GM23338 (cell line): ENCODE measurements around the gene APP. TPM values are rescaled to one million over a fixed set of nuclear protein-coding genes. Genes with fewer than 3 reads are reported as not detected.

Experiments used
- ATAC-seq: fragments of 200-7000 bp; cut with Tn5 transposase; 3 replicates; pipeline ENCODE4 v1.9.1; 2020
- DNase-seq: peaks from one replicate; pipeline ENCODE4 v3.0.0-alpha.2; 2015; ENCODE audit warnings: low spot score
- H2AFZ ChIP-seq: fragments of 200-600 bp; sonication (generic); 2 replicates; pipeline ENCODE4 v1.8.0; 2016; ENCODE audit warnings: antibody characterized with exemption, mild to moderate bottlenecking, moderate library complexity
- H3F3A ChIP-seq: fragments of 200-600 bp; sonication (generic); replicated peaks from 2 replicates; pipeline ENCODE4 v1.8.0; 2017; ENCODE audit warnings: antibody characterized with exemption, mixed run types, low read depth
- H3K27ac ChIP-seq: fragments of 200-600 bp; sonication (generic); 2 replicates; pipeline ENCODE4 v1.6.1; 2016; ENCODE audit warnings: low read depth
- H3K27me3 ChIP-seq: fragments of 200-600 bp; sonication (generic); 2 replicates; pipeline ENCODE4 v1.8.0; 2016; ENCODE audit warnings: mild to moderate bottlenecking, mixed run types, moderate library complexity; ENCODE audit not compliant: insufficient read depth
- H3K36me3 ChIP-seq: fragments of 200-600 bp; sonication (generic); 2 replicates; pipeline ENCODE4 v1.8.0; 2016; ENCODE audit warnings: mild to moderate bottlenecking; ENCODE audit not compliant: insufficient read depth
- H3K4me1 ChIP-seq: fragments of 200-600 bp; sonication (generic); 2 replicates; pipeline ENCODE4 v1.8.0; 2016; ENCODE audit warnings: mild to moderate bottlenecking, moderate library complexity; ENCODE audit not compliant: insufficient read depth
- H3K4me2 ChIP-seq: fragments of 200-600 bp; sonication (generic); 2 replicates; pipeline ENCODE4 v1.7.1; 2017; ENCODE audit warnings: mixed run types
- H3K4me3 ChIP-seq: fragments of 200-600 bp; sonication (generic); 2 replicates; pipeline ENCODE4 v1.6.1; 2016; ENCODE audit warnings: mixed run types
- H3K79me2 ChIP-seq: fragments of 200-600 bp; sonication (generic); replicated peaks from 2 replicates; pipeline ENCODE4 v1.8.0; 2017; ENCODE audit warnings: mild to moderate bottlenecking; ENCODE audit not compliant: insufficient read depth
- H3K9me2 ChIP-seq: fragments of 200-600 bp; sonication (generic); 2 replicates; pipeline ENCODE4 v1.8.0; 2017; ENCODE audit not compliant: insufficient read depth
- H4K20me1 ChIP-seq: fragments of 200-600 bp; sonication (generic); replicated peaks from 2 replicates; pipeline ENCODE4 v1.8.0; 2017; ENCODE audit warnings: mild to moderate bottlenecking; ENCODE audit not compliant: insufficient read depth
- H3K27ac Mint-ChIP-seq: 2 replicates; pipeline ENCODE4 v1.8.0; 2020; ENCODE audit warnings: inconsistent platforms, mild to moderate bottlenecking, moderate library complexity, mixed read lengths
- H3K27me3 Mint-ChIP-seq: 3 replicates; pipeline ENCODE4 v1.8.0; 2022; ENCODE audit warnings: low read depth, mild to moderate bottlenecking, moderate library complexity, mixed read lengths, inconsistent platforms; ENCODE audit not compliant: insufficient read depth, poor library complexity
- H3K36me3 Mint-ChIP-seq: 3 replicates; pipeline ENCODE4 v1.8.0; 2021; ENCODE audit warnings: low read depth, mild to moderate bottlenecking, inconsistent platforms, moderate library complexity, mixed read lengths
- H3K4me1 Mint-ChIP-seq: 3 replicates; pipeline ENCODE4 v1.8.0; 2020; ENCODE audit warnings: mild to moderate bottlenecking, inconsistent platforms, mixed read lengths
- H3K4me3 Mint-ChIP-seq: 3 replicates; pipeline ENCODE4 v1.8.0; 2021; ENCODE audit warnings: moderate library complexity, mild to moderate bottlenecking, inconsistent platforms, mixed read lengths
- H3K9me3 Mint-ChIP-seq: 3 replicates; pipeline ENCODE4 v1.8.0; 2020; ENCODE audit warnings: moderate library complexity, mild to moderate bottlenecking, inconsistent platforms, mixed read lengths
- CREB1 ChIP-seq: fragments of 250-450 bp; sonication (Bioruptor Pico); IDR thresholded peaks from 2 replicates; pipeline ENCODE4 v1.5.0; 2020; ENCODE audit warnings: low read depth, mild to moderate bottlenecking, moderate library complexity
- EZH2 ChIP-seq: fragments of 200-600 bp; sonication (generic); IDR thresholded peaks from one replicate; pipeline ENCODE4 v1.8.0; 2017; ENCODE audit warnings: antibody characterized with exemption, mild to moderate bottlenecking, low read depth; ENCODE audit not compliant: unreplicated experiment
- EZH2phosphoT487 ChIP-seq: fragments of 200-600 bp; sonication (generic); IDR thresholded peaks from one replicate; pipeline ENCODE4 v1.8.1; 2018; ENCODE audit warnings: antibody characterized with exemption; ENCODE audit not compliant: unreplicated experiment
- JUNB ChIP-seq: IDR thresholded peaks from one replicate; pipeline ENCODE4 v1.6.1; 2016; ENCODE audit warnings: antibody characterized with exemption; ENCODE audit not compliant: unreplicated experiment
- NANOG ChIP-seq: IDR thresholded peaks from 2 replicates; pipeline ENCODE4 v1.6.1; 2016; ENCODE audit warnings: antibody characterized with exemption, borderline replicate concordance
- POLR2AphosphoS5 ChIP-seq: IDR thresholded peaks from 2 replicates; pipeline ENCODE4 v1.6.1; 2016; ENCODE audit warnings: antibody characterized with exemption, low read depth
- STAT1 ChIP-seq: IDR thresholded peaks from one replicate; pipeline ENCODE4 v1.6.1; 2016; ENCODE audit warnings: antibody characterized with exemption; ENCODE audit not compliant: unreplicated experiment
- ZNF114 ChIP-seq: fragments of 250-450 bp; sonication (Bioruptor Pico); IDR thresholded peaks from 2 replicates; pipeline ENCODE4 v1.5.0; 2020; ENCODE audit warnings: mild to moderate bottlenecking, moderate library complexity
- ZNF331 ChIP-seq: fragments of 250-450 bp; sonication (Bioruptor Pico); IDR thresholded peaks from 2 replicates; pipeline ENCODE4 v1.5.0; 2020; ENCODE audit warnings: low read depth, mild to moderate bottlenecking, moderate library complexity
- polyA plus RNA-seq: library from polyadenylated mRNA; unstranded; fragments of >200 nt; fragmentation: Nextera tagmentation; extraction: Ambion mirVana; gene quantifications from 2 replicates; pipeline ENCODE4 v1.2.1, GENCODE V29; 2016
- total RNA-seq: library from RNA; depleted of rRNA; stranded (reverse); fragments of >200 nt; shearing (Covaris generic); gene quantifications from 2 replicates; pipeline ENCODE4 v1.2.3, GENCODE V29; 2014
- TF ChIP-seq, protein P1 (sequence below): fragments of 250-450 bp; sonication (Bioruptor Pico); IDR thresholded peaks from 2 replicates; pipeline ENCODE4 v1.5.0; 2020; ENCODE audit warnings: mild to moderate bottlenecking, moderate library complexity
- TF ChIP-seq, protein P2 (sequence below): IDR thresholded peaks from one replicate; pipeline ENCODE4 v1.6.1; 2018; ENCODE audit warnings: antibody characterized with exemption; ENCODE audit not compliant: unreplicated experiment
- TF ChIP-seq, protein P3 (sequence below), 2 experiments: fragments of 200-600 bp in 1 of 2; sonication (generic) in 1 of 2; conservative IDR thresholded peaks; 2 replicates each; pipeline versions ENCODE4 v1.5.1 to v1.6.1; 2016 to 2017; ENCODE audit warnings: antibody characterized with exemption in 2 of 2, low read depth in 2 of 2, mild to moderate bottlenecking in 2 of 2, moderate library complexity in 1 of 2
- TF ChIP-seq, protein P4 (sequence below): IDR thresholded peaks from 2 replicates; pipeline ENCODE4 v1.6.1; 2016; ENCODE audit warnings: antibody characterized with exemption

APP gene
- total and polyA plus RNA-seq, 2 experiments from 2014 or later, result 69.4 to 444 TPM

DNA sequence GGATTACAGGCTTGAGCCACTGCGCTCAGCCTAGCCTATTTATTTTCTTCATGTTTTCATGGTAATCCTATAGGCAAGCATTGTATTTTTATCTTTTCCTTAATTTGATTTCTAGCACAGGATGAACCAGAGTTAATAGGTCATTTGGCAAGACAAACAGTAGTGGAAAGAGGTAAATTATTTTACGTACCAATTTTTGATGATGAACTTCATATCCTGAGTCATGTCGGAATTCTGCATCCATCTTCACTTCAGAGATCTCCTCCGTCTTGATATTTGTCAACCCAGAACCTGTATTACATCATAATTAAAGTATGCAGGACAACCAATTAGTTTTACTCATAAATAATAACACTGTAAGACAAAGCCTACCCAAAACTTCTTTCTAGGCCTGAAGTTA, 273.2 kb downstream of the APP start:
- H3K79me2 ChIP-seq, result no peaks in the 10 kb centered on the region; the same call in 1 of the 2 replicates
- TF ChIP-seq ZNF331 (no peak), NANOG (no peak), EZH2phosphoT487 (no peak), POLR2AphosphoS5 (no peak), STAT1 (no peak), CREB1 (no peak), ZNF114 (CRISPR knock-in tag) (no peak), JUNB (no peak), EZH2 (no peak)
- TF ChIP-seq, protein P1, sequence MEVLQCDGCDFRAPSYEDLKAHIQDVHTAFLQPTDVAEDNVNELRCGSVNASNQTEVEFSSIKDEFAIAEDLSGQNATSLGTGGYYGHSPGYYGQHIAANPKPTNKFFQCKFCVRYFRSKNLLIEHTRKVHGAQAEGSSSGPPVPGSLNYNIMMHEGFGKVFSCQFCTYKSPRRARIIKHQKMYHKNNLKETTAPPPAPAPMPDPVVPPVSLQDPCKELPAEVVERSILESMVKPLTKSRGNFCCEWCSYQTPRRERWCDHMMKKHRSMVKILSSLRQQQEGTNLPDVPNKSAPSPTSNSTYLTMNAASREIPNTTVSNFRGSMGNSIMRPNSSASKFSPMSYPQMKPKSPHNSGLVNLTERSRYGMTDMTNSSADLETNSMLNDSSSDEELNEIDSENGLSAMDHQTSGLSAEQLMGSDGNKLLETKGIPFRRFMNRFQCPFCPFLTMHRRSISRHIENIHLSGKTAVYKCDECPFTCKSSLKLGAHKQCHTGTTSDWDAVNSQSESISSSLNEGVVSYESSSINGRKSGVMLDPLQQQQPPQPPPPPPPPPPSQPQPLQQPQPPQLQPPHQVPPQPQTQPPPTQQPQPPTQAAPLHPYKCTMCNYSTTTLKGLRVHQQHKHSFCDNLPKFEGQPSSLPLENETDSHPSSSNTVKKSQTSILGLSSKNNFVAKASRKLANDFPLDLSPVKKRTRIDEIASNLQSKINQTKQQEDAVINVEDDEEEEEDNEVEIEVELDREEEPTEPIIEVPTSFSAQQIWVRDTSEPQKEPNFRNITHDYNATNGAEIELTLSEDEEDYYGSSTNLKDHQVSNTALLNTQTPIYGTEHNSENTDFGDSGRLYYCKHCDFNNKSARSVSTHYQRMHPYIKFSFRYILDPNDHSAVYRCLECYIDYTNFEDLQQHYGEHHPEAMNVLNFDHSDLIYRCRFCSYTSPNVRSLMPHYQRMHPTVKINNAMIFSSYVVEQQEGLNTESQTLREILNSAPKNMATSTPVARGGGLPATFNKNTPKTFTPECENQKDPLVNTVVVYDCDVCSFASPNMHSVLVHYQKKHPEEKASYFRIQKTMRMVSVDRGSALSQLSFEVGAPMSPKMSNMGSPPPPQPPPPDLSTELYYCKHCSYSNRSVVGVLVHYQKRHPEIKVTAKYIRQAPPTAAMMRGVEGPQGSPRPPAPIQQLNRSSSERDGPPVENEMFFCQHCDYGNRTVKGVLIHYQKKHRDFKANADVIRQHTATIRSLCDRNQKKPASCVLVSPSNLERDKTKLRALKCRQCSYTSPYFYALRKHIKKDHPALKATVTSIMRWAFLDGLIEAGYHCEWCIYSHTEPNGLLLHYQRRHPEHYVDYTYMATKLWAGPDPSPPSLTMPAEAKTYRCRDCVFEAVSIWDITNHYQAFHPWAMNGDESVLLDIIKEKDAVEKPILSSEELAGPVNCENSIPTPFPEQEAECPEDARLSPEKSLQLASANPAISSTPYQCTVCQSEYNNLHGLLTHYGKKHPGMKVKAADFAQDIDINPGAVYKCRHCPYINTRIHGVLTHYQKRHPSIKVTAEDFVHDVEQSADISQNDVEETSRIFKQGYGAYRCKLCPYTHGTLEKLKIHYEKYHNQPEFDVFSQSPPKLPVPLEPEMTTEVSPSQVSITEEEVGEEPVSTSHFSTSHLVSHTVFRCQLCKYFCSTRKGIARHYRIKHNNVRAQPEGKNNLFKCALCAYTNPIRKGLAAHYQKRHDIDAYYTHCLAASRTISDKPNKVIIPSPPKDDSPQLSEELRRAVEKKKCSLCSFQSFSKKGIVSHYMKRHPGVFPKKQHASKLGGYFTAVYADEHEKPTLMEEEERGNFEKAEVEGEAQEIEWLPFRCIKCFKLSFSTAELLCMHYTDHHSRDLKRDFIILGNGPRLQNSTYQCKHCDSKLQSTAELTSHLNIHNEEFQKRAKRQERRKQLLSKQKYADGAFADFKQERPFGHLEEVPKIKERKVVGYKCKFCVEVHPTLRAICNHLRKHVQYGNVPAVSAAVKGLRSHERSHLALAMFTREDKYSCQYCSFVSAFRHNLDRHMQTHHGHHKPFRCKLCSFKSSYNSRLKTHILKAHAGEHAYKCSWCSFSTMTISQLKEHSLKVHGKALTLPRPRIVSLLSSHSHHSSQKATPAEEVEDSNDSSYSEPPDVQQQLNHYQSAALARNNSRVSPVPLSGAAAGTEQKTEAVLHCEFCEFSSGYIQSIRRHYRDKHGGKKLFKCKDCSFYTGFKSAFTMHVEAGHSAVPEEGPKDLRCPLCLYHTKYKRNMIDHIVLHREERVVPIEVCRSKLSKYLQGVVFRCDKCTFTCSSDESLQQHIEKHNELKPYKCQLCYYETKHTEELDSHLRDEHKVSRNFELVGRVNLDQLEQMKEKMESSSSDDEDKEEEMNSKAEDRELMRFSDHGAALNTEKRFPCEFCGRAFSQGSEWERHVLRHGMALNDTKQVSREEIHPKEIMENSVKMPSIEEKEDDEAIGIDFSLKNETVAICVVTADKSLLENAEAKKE (CRISPR knock-in tag), result no peak
- TF ChIP-seq, protein P2, sequence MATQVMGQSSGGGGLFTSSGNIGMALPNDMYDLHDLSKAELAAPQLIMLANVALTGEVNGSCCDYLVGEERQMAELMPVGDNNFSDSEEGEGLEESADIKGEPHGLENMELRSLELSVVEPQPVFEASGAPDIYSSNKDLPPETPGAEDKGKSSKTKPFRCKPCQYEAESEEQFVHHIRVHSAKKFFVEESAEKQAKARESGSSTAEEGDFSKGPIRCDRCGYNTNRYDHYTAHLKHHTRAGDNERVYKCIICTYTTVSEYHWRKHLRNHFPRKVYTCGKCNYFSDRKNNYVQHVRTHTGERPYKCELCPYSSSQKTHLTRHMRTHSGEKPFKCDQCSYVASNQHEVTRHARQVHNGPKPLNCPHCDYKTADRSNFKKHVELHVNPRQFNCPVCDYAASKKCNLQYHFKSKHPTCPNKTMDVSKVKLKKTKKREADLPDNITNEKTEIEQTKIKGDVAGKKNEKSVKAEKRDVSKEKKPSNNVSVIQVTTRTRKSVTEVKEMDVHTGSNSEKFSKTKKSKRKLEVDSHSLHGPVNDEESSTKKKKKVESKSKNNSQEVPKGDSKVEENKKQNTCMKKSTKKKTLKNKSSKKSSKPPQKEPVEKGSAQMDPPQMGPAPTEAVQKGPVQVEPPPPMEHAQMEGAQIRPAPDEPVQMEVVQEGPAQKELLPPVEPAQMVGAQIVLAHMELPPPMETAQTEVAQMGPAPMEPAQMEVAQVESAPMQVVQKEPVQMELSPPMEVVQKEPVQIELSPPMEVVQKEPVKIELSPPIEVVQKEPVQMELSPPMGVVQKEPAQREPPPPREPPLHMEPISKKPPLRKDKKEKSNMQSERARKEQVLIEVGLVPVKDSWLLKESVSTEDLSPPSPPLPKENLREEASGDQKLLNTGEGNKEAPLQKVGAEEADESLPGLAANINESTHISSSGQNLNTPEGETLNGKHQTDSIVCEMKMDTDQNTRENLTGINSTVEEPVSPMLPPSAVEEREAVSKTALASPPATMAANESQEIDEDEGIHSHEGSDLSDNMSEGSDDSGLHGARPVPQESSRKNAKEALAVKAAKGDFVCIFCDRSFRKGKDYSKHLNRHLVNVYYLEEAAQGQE, result no peak
- TF ChIP-seq, protein P3, sequence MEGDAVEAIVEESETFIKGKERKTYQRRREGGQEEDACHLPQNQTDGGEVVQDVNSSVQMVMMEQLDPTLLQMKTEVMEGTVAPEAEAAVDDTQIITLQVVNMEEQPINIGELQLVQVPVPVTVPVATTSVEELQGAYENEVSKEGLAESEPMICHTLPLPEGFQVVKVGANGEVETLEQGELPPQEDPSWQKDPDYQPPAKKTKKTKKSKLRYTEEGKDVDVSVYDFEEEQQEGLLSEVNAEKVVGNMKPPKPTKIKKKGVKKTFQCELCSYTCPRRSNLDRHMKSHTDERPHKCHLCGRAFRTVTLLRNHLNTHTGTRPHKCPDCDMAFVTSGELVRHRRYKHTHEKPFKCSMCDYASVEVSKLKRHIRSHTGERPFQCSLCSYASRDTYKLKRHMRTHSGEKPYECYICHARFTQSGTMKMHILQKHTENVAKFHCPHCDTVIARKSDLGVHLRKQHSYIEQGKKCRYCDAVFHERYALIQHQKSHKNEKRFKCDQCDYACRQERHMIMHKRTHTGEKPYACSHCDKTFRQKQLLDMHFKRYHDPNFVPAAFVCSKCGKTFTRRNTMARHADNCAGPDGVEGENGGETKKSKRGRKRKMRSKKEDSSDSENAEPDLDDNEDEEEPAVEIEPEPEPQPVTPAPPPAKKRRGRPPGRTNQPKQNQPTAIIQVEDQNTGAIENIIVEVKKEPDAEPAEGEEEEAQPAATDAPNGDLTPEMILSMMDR (conservative IDR thresholded peaks at IDR 0.05; ENCODE audit: low read depth in 2 of 2), result no peak
- TF ChIP-seq, protein P4, sequence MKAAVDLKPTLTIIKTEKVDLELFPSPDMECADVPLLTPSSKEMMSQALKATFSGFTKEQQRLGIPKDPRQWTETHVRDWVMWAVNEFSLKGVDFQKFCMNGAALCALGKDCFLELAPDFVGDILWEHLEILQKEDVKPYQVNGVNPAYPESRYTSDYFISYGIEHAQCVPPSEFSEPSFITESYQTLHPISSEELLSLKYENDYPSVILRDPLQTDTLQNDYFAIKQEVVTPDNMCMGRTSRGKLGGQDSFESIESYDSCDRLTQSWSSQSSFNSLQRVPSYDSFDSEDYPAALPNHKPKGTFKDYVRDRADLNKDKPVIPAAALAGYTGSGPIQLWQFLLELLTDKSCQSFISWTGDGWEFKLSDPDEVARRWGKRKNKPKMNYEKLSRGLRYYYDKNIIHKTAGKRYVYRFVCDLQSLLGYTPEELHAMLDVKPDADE, result no peak
- no peaks in the 10 kb centered on the region for H3K27me3 ChIP-seq
- Mint-ChIP-seq H3K27me3 (peaks cover 2% of the 10 kb centered on the region), H3K4me3 (no peak overlapping the region), H3K27ac (peak overlapping the region; percentile 67; the same call in 1 of the 2 replicates), H3K36me3 (peaks cover 69% of the 10 kb centered on the region), H3K9me3 (no peaks in the 10 kb centered on the region), H3K4me1 (peaks cover 9% of the 10 kb centered on the region; the same call in 2 of the 3 replicates)
- no peaks in the 10 kb centered on the region for H3F3A ChIP-seq
- no peak overlapping the region for H2AFZ ChIP-seq
- no peak for ATAC-seq
- no peaks in the 10 kb centered on the region for H3K9me2 ChIP-seq
- no peak overlapping the region for H3K4me2 ChIP-seq
- H3K4me1 ChIP-seq, result no peaks in the 10 kb centered on the region; the same call in 1 of the 2 replicates
- H3K4me3 ChIP-seq, result no peak overlapping the region
- H4K20me1 ChIP-seq, result no peaks in the 10 kb centered on the region; the same call in 1 of the 2 replicates
- no peak for DNase-seq
- peak overlapping the region; percentile 64; the same call in 1 of the 2 replicates for H3K27ac ChIP-seq
- peaks cover 46% of the 10 kb centered on the region for H3K36me3 ChIP-seq
